Type B pancreatic cell (in vitro differentiated cells): ENCODE data around the gene LRP1-AS. TPM values are rescaled to one million over a fixed set of nuclear protein-coding genes. Genes with fewer than 3 reads are reported as not detected.
A peak's percentile ranks its signal among the peaks of the same experiment; 100 is the strongest.

Experiments used
- DNase-seq: peaks from one replicate; pipeline ENCODE4 v3.0.0; 2021; ENCODE audit warnings: mixed read lengths; ENCODE audit not compliant: unreplicated experiment; ENCODE audit errors: extremely low spot score
- H3K27ac Mint-ChIP-seq: 2 replicates; pipeline ENCODE4 v1.8.0; 2021; ENCODE audit warnings: mild to moderate bottlenecking, mixed read lengths
- H3K27me3 Mint-ChIP-seq: 2 replicates; pipeline ENCODE4 v1.8.0; 2021; ENCODE audit warnings: mixed read lengths
- H3K36me3 Mint-ChIP-seq: 2 replicates; pipeline ENCODE4 v1.8.0; 2021; ENCODE audit warnings: mixed read lengths
- H3K4me1 Mint-ChIP-seq: one replicate; pipeline ENCODE4 v1.8.0; 2021; ENCODE audit warnings: mixed read lengths; ENCODE audit not compliant: unreplicated experiment
- H3K4me3 Mint-ChIP-seq: 2 replicates; pipeline ENCODE4 v1.8.0; 2021; ENCODE audit warnings: mild to moderate bottlenecking, mixed read lengths
- H3K9me3 Mint-ChIP-seq: 2 replicates; pipeline ENCODE4 v1.8.0; 2021; ENCODE audit warnings: mixed read lengths
- total RNA-seq: library from RNA; stranded (reverse); gene quantifications from 2 replicates; pipeline ENCODE4 v1.2.1, GENCODE V29; 2021; ENCODE audit warnings: low replicate concordance
- TF ChIP-seq, protein P1 (sequence below): fragments of 200-600 bp; sonication (generic); conservative IDR thresholded peaks from 2 replicates; pipeline ENCODE4 v1.5.0; 2021; ENCODE audit warnings: antibody characterized with exemption, mild to moderate bottlenecking

The LRP1-AS gene
- total RNA-seq, 1 donor from 2014 or later: not detected

GRCh38 chr12:57135527-57136326 lies 11.7 kb downstream of the LRP1-AS start:
- no peaks in the 10 kb centered on the region for H3K9me3 Mint-ChIP-seq
- DNase-seq: no peak
- H3K4me3 Mint-ChIP-seq: peak overlapping the region; percentile 68
- H3K27ac Mint-ChIP-seq: peak overlapping the region; percentile 71
- TF ChIP-seq, protein P1, sequence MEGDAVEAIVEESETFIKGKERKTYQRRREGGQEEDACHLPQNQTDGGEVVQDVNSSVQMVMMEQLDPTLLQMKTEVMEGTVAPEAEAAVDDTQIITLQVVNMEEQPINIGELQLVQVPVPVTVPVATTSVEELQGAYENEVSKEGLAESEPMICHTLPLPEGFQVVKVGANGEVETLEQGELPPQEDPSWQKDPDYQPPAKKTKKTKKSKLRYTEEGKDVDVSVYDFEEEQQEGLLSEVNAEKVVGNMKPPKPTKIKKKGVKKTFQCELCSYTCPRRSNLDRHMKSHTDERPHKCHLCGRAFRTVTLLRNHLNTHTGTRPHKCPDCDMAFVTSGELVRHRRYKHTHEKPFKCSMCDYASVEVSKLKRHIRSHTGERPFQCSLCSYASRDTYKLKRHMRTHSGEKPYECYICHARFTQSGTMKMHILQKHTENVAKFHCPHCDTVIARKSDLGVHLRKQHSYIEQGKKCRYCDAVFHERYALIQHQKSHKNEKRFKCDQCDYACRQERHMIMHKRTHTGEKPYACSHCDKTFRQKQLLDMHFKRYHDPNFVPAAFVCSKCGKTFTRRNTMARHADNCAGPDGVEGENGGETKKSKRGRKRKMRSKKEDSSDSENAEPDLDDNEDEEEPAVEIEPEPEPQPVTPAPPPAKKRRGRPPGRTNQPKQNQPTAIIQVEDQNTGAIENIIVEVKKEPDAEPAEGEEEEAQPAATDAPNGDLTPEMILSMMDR: no peak
- no peaks in the 10 kb centered on the region for H3K27me3 Mint-ChIP-seq
- H3K4me1 Mint-ChIP-seq: peaks cover 63% of the 10 kb centered on the region
- peaks cover 15% of the 10 kb centered on the region for H3K36me3 Mint-ChIP-seq

DNA sequence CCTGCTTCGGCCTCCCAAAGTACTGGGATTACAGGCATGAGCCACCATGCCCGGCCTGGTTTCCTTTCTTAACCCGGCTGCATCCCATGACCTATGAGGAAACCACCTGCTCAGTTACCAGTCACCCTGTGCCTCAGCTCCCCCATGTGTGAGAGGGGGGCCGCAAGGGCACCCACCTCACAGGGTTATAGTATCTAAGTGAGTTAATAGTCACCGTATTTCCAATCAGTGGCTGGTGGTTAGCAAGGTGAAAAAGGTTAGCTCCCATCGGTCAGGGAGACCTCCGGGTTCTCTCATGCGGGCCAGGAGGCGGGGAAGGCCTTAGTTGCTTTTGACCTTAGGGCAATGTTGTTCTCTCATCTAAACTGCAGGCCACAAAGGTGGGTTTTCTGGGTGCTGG lies 12.5 kb downstream of the LRP1-AS start:
- no peak for DNase-seq
- no peaks in the 10 kb centered on the region for H3K27me3 Mint-ChIP-seq
- TF ChIP-seq, protein P1: no peak
- peaks cover 70% of the 10 kb centered on the region for H3K4me1 Mint-ChIP-seq
- no peaks in the 10 kb centered on the region for H3K9me3 Mint-ChIP-seq
- peak overlapping the region; percentile 71 for H3K27ac Mint-ChIP-seq
- H3K4me3 Mint-ChIP-seq: peak overlapping the region; percentile 68
- H3K36me3 Mint-ChIP-seq: peaks cover 14% of the 10 kb centered on the region

GRCh38 chr12:57133916-57134315 lies 13.5 kb downstream of the LRP1-AS start:
- DNase-seq: no peak
- Mint-ChIP-seq H3K27ac (peak overlapping the region; percentile 71), H3K36me3 (peaks cover 7% of the 10 kb centered on the region), H3K4me3 (peak overlapping the region; percentile 43), H3K4me1 (peaks cover 69% of the 10 kb centered on the region), H3K27me3 (no peaks in the 10 kb centered on the region), H3K9me3 (no peaks in the 10 kb centered on the region)
- TF ChIP-seq, protein P1: no peak

DNA sequence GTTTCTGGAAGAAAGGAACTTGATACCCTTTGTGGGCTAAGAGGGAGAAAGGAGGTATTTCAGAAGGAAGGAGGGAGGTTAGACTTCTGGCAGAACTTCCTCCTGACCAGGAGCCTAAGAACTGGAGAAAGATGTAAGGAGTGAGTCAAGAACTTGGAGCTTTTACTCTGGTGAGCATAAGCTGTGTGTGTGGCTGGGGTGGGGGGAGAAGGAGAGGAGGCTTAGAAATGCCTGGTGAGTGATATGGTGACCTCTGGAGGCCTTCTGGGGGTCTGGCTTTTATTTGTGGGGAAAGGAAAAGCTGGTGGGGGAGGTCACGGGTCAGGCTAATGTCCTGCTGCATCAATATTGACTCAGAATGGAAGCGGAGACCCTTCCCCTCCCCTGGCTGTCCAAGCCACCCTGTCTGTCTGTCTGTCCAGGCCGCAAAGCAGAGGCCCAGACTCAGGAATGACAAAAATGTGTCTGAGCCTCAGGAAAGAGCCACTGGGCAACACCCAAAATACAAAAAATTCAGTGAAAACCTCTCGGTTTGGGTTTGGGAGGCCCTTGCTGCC lies 14.3 kb downstream of the LRP1-AS start:
- H3K4me3 Mint-ChIP-seq: peak overlapping the region; percentile 62
- H3K36me3 Mint-ChIP-seq: no peaks in the 10 kb centered on the region
- no peaks in the 10 kb centered on the region for H3K9me3 Mint-ChIP-seq
- H3K27ac Mint-ChIP-seq: peak overlapping the region; percentile 71
- TF ChIP-seq, protein P1: no peak
- peaks cover 63% of the 10 kb centered on the region for H3K4me1 Mint-ChIP-seq
- DNase-seq: no peak
- no peaks in the 10 kb centered on the region for H3K27me3 Mint-ChIP-seq

GRCh38 chr12:57131896-57132744 lies 15.3 kb downstream of the LRP1-AS start:
- no peak for DNase-seq
- no peaks in the 10 kb centered on the region for H3K9me3 Mint-ChIP-seq
- peak overlapping the region; percentile 92 for H3K4me3 Mint-ChIP-seq
- H3K36me3 Mint-ChIP-seq: no peaks in the 10 kb centered on the region
- peak overlapping the region; percentile 27 for H3K27ac Mint-ChIP-seq
- H3K4me1 Mint-ChIP-seq: peaks cover 65% of the 10 kb centered on the region
- no peaks in the 10 kb centered on the region for H3K27me3 Mint-ChIP-seq
- TF ChIP-seq, protein P1: no peak
